Muscle of back (tissue), 11 donors: ENCODE results near the gene GSX2. TPM values are rescaled to one million over a fixed set of nuclear protein-coding genes. Genes with fewer than 3 reads are reported as not detected.
"Not testable (repeated sequence)": the region's sequence is repeated elsewhere in the genome, so short reads cannot be mapped to it uniquely, and the experiment has no call there.

Experiments
- DNase-seq, 3 donors: peaks; one replicate each; pipeline versions ENCODE4 v3.0.0 to v3.0.0-alpha.2; 2013
- polyA plus RNA-seq, 10 donors: library from polyadenylated mRNA; unstranded; fragments of 120-200 nt; gene quantifications; one replicate each; pipeline ENCODE4 v1.2.1, GENCODE V29; 2013; ENCODE audit not compliant: insufficient read length in 10 of 10

GSX2 gene
- polyA plus RNA-seq, 10 donors = not detected

GRCh38 chr4:54102531-54103106 is 2.7 kb downstream of the GSX2 start:
- no peak for DNase-seq

GRCh38 chr4:54103190-54103574 is 3.2 kb downstream of the GSX2 start:
- no peak for DNase-seq

DNA sequence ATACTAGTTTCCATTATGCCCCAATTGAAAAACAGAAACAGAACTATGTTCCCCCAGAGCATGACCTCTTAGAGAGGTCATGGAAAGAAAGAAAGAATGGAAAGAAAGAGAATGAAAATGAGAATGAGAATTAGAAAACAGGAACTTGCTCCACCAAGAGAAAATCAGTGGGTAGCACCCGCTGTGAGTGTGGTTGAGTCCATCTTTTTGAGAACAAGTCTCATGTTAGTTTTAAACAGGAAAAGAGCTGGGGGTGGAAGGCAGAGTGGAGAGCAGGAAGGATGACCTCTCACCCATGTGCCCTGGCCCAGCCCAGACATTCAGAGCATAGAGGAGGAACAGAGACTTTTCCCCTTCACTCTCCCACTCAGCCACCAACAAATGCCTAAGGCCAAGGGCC is 4.9 kb downstream of the GSX2 start:
- DNase-seq = no peak

DNA sequence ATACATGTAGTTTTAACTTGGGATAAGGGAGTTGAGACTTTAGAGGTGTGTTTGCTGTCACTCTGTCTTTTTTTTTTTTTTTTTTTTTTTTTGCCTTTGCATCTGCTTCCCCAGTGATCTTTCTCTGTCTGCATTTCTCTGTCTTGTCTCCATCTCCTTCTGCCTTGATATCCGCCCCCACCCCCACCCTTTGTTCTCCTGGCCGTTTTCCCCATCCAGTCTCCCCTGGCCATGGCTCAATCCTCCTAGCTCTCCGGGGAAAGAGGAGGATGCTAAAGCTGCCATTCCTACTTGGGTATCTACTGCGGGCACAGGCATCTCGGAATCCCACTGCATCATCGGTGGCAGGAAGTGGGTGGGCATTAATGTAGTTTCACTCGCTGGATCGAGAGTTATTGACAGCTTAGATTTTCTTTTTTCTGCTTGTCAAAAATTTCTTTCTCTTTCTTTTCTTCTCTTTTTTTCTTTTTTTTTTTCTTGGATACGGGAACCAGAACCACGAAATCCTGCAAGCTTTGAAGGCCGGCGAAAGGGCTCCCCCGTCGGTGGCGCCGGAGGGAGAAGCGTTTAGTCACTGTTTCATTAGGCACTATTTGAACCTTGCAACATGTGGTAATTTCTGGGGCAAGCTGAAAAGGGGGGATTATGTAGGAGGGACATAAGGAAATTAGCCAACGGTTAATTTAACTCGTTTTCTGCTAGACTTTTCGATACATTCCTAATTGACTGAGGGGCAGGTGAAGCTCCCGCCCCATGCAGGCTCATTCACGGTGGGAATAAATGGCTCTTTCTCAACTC is 8.2 kb downstream of the GSX2 start:
- DNase-seq = no peak

- no peak for DNase-seq
These were observed 9.5 kb downstream of the GSX2 start for GRCh38 chr4:54109241-54110018.

DNA sequence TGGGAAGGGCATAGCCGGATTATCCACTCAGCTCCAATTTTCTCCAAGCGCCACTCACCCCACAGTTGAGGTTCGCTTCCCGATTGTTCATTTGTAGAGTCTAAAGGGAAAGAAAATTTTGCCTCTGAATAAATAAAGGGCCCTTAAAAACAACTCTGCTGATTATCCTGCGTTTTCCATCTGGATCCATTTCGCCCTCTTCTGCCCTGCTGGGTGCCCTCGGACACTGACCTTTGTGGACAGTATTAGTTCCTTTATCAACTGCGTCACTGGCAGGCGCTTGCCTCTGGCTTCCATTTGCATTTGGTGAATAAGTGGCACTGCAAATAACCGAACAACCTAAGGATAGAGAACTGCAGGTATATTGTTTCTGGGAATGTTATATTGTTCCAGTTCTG is 10.1 kb downstream of the GSX2 start:
- no peak for DNase-seq

- DNase-seq = not testable (repeated sequence)
These were observed 13.2 kb downstream of the GSX2 start for GRCh38 chr4:54113206-54113605.

- DNase-seq = not testable (repeated sequence)
These were observed 16.3 kb downstream of the GSX2 start for GRCh38 chr4:54116246-54116645.

DNA sequence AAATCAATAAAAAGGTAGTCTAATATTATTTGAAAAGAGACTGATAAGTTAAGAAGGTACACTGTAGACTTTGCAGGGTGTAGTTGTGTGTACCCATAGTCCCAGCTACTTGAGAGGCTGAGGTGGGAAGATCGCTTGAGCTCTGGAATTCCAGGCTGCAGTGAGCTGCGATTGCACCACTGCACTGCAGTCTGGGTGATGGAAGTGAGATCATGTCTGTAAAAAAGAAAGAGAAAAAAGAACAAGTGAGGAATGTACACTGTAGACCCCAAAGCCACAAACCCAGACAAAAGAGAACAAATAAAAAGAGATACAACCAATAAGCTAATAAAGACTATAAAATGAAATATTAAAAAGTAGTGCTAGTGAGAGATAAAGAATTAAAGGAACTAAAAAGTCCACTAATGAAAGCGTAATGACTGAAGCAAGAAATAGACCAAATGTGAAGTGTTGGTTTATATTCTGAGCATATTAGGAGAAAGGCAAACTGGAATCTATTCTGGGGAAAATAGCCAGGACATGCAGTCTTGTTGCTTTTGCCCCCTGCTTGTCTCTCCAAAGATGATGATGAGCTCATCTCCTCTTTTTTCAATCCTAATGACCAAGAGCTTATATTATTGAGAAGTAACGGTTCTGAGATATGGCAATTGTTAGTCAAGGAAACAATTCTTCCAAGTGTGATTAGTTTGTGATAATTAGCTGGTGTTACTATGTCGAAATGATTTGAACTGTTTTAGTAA is 19.1 kb downstream of the GSX2 start:
- DNase-seq = no peak

DNA sequence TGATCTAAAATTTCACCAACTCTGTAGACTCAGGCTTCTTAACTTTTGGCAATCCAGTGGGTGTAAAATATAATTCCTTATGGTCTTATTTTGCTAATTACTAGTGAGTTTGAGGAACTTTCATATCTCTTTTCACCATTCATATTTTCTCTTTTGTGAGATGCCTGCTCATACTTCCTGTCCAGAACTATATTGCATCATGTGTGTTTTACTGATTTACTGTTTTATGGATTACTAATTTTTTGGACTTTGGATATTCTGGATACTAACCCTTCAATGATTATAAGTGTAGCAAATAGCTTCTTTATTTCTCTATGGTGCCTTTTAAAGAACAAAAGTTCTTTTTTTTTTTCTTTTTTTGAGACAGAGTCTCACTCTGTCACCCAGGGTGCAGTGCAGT is 20.6 kb downstream of the GSX2 start:
- no peak for DNase-seq

DNA sequence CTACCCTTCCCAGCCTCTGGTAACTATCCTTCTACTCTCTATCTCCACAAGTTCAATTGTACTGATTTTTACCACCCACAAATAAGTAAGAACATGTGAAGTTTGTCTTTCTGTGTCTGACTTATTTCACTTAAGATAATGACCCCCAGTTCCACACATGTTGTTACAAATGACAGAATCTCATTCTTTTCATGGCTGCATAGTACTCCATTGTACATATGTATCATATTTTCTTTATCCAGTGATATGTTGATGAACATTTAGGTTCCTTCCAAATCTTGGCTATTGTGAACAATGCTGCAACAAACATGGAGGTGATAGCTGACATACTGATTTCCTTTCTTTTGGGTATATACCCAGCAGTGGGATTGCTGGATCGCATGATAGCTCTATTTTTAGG is 27.7 kb downstream of the GSX2 start:
- DNase-seq = no peak

- DNase-seq = not testable (repeated sequence)
These were observed 28.7 kb downstream of the GSX2 start for GRCh38 chr4:54128694-54129093.

- no peak for DNase-seq
These were observed 39.4 kb downstream of the GSX2 start for GRCh38 chr4:54139332-54139731.

- no peak for DNase-seq
These were observed 40.3 kb downstream of the GSX2 start for GRCh38 chr4:54140287-54140686.

DNA sequence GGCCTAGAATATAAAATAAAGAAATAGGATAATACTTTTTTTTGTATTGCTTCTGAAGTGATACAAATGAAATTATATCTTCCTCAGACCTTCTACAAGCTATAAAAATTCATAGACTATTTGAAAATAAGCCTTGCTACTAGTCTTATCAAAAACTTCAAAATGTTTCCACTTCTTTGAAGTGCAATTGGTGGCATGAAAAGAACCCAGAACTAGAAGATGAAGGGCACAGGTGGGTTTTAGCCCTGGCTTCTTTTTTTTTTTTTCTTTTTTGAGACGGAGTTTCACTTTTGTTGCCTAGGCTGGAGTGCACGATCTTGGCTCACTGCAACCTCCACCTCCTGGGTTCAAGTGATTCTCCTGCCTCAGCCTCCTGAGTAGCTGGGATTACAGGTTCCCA is 44.2 kb downstream of the GSX2 start:
- DNase-seq = no peak

GRCh38 chr4:54144661-54145171 is 44.8 kb downstream of the GSX2 start:
- no peak for DNase-seq

DNA sequence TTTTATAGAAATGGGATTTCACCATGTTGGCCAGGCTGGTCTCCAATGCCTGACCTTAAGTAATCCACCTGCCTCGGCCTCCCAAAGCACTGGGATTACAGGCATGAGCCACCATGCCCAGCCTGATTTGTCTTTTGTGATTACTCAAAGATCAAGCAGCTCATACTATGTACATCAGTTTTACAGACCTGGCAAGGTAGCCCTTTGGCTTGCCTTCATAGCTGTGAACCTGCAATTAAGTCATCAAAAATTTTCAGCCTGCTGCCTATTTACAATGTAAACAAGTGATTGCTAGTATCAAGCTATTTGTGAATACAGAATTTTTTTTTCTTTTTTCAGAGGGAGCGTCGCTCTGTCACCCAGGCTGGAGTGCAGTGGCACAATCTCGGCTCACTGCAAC is 46.2 kb downstream of the GSX2 start:
- DNase-seq = no peak

GRCh38 chr4:54149323-54149722 is 49.4 kb downstream of the GSX2 start:
- DNase-seq = no peak
